ENCODE data around the gene MYH6.

DNA sequence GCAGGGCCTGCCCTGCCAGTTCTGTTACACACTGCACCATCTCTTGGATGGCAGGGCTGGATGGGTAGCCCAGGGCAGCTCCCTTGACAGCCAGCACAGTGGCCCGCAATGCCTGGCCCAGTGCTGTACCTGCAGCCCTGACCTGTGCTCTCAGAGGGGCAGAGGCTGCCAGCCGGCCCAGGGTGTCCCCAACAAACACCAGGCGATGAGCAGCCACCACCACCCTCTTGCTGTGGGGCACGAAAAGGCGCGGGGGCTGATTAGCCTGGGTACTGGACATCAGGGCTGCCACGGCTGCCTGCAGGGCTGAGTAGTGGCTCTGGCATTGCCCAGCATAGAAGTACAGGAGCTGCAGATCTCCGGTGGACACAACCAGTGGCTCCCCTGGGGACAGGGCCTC lies 50.8 kb downstream of the MYH6 start:
- TF ChIP-seq POLR2AphosphoS5 (IDR thresholded peaks at IDR 0.05), result no peak
- TF ChIP-seq, protein P1, sequence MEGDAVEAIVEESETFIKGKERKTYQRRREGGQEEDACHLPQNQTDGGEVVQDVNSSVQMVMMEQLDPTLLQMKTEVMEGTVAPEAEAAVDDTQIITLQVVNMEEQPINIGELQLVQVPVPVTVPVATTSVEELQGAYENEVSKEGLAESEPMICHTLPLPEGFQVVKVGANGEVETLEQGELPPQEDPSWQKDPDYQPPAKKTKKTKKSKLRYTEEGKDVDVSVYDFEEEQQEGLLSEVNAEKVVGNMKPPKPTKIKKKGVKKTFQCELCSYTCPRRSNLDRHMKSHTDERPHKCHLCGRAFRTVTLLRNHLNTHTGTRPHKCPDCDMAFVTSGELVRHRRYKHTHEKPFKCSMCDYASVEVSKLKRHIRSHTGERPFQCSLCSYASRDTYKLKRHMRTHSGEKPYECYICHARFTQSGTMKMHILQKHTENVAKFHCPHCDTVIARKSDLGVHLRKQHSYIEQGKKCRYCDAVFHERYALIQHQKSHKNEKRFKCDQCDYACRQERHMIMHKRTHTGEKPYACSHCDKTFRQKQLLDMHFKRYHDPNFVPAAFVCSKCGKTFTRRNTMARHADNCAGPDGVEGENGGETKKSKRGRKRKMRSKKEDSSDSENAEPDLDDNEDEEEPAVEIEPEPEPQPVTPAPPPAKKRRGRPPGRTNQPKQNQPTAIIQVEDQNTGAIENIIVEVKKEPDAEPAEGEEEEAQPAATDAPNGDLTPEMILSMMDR (IDR thresholded peaks at IDR 0.05 in 8 of 11, conservative IDR thresholded peaks at IDR 0.05 in 3 of 11), result no peak

All from spleen (tissue), 7 donors.